Measurements from ENCODE around the gene TMEM135. TPM values are rescaled to one million over a fixed set of nuclear protein-coding genes. Genes with fewer than 3 reads are reported as not detected.

The TMEM135 gene
- polyA plus RNA-seq, 1 of the 3 experiments (the other 2 are of a cell fraction), result 3.0 TPM

DNA sequence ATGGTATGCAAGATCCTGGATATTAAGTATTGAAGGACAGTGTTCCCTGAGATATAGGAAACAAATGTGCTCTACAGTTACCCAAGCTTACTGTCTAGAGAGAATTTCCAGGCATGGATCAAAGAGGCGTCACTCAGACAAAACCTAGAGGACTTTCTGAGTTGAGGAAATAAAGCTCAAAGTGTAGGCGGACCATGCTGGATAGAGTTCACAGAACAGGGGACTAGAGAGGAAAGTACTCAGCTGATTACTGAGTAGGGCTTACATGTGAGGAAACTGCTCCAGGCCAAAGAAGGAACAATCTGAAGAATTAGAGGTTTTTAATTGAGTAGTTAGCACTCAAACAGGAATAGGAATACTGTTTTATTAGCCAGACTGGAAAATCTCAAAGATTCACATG, 193.3 kb downstream of the TMEM135 start:
- Histone ChIP-seq H3K4me2 (no peak overlapping the region), H3K9ac (no peak overlapping the region), H3K9me3 (peaks cover 6% of the 10 kb centered on the region), H3K79me2 (ENCODE audit: insufficient read depth) (no peaks in the 10 kb centered on the region; the same call in 1 of the 2 replicates), H3K36me3 (replicated peaks in 1 of 2; ENCODE audit: control insufficient read depth in 1 of 2, insufficient read depth in 2 of 2, low read length in 1 of 2) (no peaks in the 10 kb centered on the region), H4K20me1 (ENCODE audit: insufficient read depth) (no peaks in the 10 kb centered on the region), H2AFZ (ENCODE audit: low read depth) (no peak overlapping the region), H3K27ac (ENCODE audit: low read depth in 2 of 2, low read length in 1 of 2) (no peak overlapping the region), H3K9me2 (no peaks in the 10 kb centered on the region), H3F3A (replicated peaks; ENCODE audit: insufficient read depth) (no peaks in the 10 kb centered on the region), H3K4me1 (ENCODE audit: control insufficient read depth in 1 of 2, insufficient read depth in 2 of 2, low read depth in 1 of 2, low read length in 1 of 2) (peaks cover 0 to 4% of the 10 kb centered on the region in 2 experiments; a peak in 1 of 4 replicates), H3K27me3 (ENCODE audit: insufficient read depth) (no peaks in the 10 kb centered on the region), H3K4me3 (ENCODE audit: low read depth in 2 of 2, low read length in 1 of 2) (no peak overlapping the region)
- TF ChIP-seq TAF1 (IDR thresholded peaks at IDR 0.05; ENCODE audit: borderline replicate concordance, low read depth, low read length) (no peak), JUND (IDR thresholded peaks at IDR 0.05) (no peak), IRF3 (IDR thresholded peaks at IDR 0.05; ENCODE audit: low read depth, low read length) (no peak), FOXJ3 (CRISPR knock-in tag; IDR thresholded peaks at IDR 0.05) (no peak), MXI1 (IDR thresholded peaks at IDR 0.05; ENCODE audit: low read depth, low read length) (no peak), ELF1 (IDR thresholded peaks at IDR 0.05) (no peak), PBX3 (IDR thresholded peaks at IDR 0.05) (no peak), SMC3 (IDR thresholded peaks at IDR 0.05; ENCODE audit: low read depth, low read length) (no peak), EZH2phosphoT487 (IDR thresholded peaks at IDR 0.05; ENCODE audit: borderline replicate concordance, low read depth) (no peak)
- TF ChIP-seq, protein P1, sequence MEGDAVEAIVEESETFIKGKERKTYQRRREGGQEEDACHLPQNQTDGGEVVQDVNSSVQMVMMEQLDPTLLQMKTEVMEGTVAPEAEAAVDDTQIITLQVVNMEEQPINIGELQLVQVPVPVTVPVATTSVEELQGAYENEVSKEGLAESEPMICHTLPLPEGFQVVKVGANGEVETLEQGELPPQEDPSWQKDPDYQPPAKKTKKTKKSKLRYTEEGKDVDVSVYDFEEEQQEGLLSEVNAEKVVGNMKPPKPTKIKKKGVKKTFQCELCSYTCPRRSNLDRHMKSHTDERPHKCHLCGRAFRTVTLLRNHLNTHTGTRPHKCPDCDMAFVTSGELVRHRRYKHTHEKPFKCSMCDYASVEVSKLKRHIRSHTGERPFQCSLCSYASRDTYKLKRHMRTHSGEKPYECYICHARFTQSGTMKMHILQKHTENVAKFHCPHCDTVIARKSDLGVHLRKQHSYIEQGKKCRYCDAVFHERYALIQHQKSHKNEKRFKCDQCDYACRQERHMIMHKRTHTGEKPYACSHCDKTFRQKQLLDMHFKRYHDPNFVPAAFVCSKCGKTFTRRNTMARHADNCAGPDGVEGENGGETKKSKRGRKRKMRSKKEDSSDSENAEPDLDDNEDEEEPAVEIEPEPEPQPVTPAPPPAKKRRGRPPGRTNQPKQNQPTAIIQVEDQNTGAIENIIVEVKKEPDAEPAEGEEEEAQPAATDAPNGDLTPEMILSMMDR (IDR thresholded peaks at IDR 0.05), result no peak
- ChIA-PET POLR2A (no interaction called here), CTCF (no interaction called here)
- WGBS (ENCODE audit: low lambda C conversion rate), result 96% methylated on average over 2 of the region's 2 CpGs
- no peak for DNase-seq

DNA sequence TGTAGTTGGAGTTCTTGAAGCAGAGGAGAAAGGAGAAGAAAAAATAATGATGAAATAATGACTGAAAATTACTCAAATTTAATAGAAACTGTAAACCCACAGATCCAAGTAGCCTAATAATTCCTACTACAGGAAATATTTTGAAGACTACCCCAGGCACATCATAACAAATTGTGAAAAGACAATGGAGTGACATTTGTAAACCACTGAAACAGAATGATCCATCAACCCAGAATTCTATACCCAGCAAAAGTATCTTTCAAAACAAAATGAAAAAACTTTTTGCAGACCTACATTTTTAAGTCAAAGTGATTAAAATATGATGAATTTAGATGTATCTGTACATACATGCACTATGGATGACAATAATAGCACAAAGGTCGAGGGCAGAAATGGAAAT, 194.6 kb downstream of the TMEM135 start:
- no peaks in the 10 kb centered on the region; the same call in 1 of the 2 replicates for H3K79me2 ChIP-seq (ENCODE audit: insufficient read depth)
- H3K9me2 ChIP-seq, result no peaks in the 10 kb centered on the region
- peaks cover 0 to 4% of the 10 kb centered on the region in 2 experiments for H3K36me3 ChIP-seq (replicated peaks in 1 of 2; ENCODE audit: control insufficient read depth in 1 of 2, insufficient read depth in 2 of 2, low read length in 1 of 2)
- H3K27ac ChIP-seq (ENCODE audit: low read depth in 2 of 2, low read length in 1 of 2), result no peak overlapping the region
- POLR2A ChIA-PET, result no interaction called here
- 86% methylated on average over 1 of the region's 1 CpG for WGBS (ENCODE audit: low lambda C conversion rate)
- no peaks in the 10 kb centered on the region for H3F3A ChIP-seq (replicated peaks; ENCODE audit: insufficient read depth)
- no peaks in the 10 kb centered on the region for H4K20me1 ChIP-seq (ENCODE audit: insufficient read depth)
- H3K4me2 ChIP-seq, result no peak overlapping the region
- peaks cover 0 to 4% of the 10 kb centered on the region in 2 experiments; a peak in 1 of 4 replicates for H3K4me1 ChIP-seq (ENCODE audit: control insufficient read depth in 1 of 2, insufficient read depth in 2 of 2, low read depth in 1 of 2, low read length in 1 of 2)
- no peaks in the 10 kb centered on the region for H3K27me3 ChIP-seq (ENCODE audit: insufficient read depth)
- no peak overlapping the region for H2AFZ ChIP-seq (ENCODE audit: low read depth)
- no peak for DNase-seq
- H3K9me3 ChIP-seq, result peaks cover 6% of the 10 kb centered on the region
- H3K4me3 ChIP-seq (ENCODE audit: low read depth in 2 of 2, low read length in 1 of 2), result no peak overlapping the region
- H3K9ac ChIP-seq, result no peak overlapping the region
- CTCF ChIA-PET, result no interaction called here
- TF ChIP-seq SIN3A (IDR thresholded peaks at IDR 0.05; ENCODE audit: borderline replicate concordance, low read depth, low read length) (no peak), REST (IDR thresholded peaks at IDR 0.05; ENCODE audit: low read depth, low read length) (no peak), JUND (IDR thresholded peaks at IDR 0.05) (no peak), ELF1 (IDR thresholded peaks at IDR 0.05) (no peak), POLR2AphosphoS5 (IDR thresholded peaks at IDR 0.05; ENCODE audit: low read depth, low read length) (no peak), PBX3 (IDR thresholded peaks at IDR 0.05) (no peak), RAD21 (IDR thresholded peaks at IDR 0.05; ENCODE audit: low read length) (no peak), TAF1 (IDR thresholded peaks at IDR 0.05; ENCODE audit: borderline replicate concordance, low read depth, low read length) (no peak), YY1 (IDR thresholded peaks at IDR 0.05; ENCODE audit: low read depth) (no peak), EZH2phosphoT487 (IDR thresholded peaks at IDR 0.05; ENCODE audit: borderline replicate concordance, low read depth) (no peak), FOXM1 (IDR thresholded peaks at IDR 0.05; ENCODE audit: low read depth) (no peak), MEF2A (IDR thresholded peaks at IDR 0.05; ENCODE audit: borderline replicate concordance, low read depth) (no peak)
- TF ChIP-seq, protein P2, sequence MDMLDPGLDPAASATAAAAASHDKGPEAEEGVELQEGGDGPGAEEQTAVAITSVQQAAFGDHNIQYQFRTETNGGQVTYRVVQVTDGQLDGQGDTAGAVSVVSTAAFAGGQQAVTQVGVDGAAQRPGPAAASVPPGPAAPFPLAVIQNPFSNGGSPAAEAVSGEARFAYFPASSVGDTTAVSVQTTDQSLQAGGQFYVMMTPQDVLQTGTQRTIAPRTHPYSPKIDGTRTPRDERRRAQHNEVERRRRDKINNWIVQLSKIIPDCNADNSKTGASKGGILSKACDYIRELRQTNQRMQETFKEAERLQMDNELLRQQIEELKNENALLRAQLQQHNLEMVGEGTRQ (IDR thresholded peaks at IDR 0.05; ENCODE audit: borderline replicate concordance, low read depth, low read length), result no peak

Data from SK-N-SH (cell line).